HL-60 (cell line): ENCODE data around the gene RAB31.
A peak's percentile ranks its signal among the peaks of the same experiment; 100 is the strongest.

ENCODE experiments used
- DNase-seq, 2 experiments: peaks; one replicate each; pipeline ENCODE4 v3.0.0-alpha.2; 2010 to 2020; ENCODE audit warnings: low read depth in 1 of 2, low spot score in 1 of 2
- H3K27ac ChIP-seq: fragments of 250-450 bp; sonication (Bioruptor Pico); replicated peaks from 2 replicates; pipeline ENCODE4 v1.5.1; 2020; ENCODE audit warnings: mild to moderate bottlenecking, moderate library complexity
- H3K27me3 ChIP-seq: fragments of 250-450 bp; sonication (Bioruptor Pico); 2 replicates; pipeline ENCODE4 v1.5.1; 2021; ENCODE audit warnings: mild to moderate bottlenecking, moderate library complexity; ENCODE audit not compliant: insufficient read depth, poor library complexity, severe bottlenecking
- H3K4me3 ChIP-seq: replicated peaks from 2 replicates; pipeline ENCODE4 v1.5.1; 2011; ENCODE audit warnings: mild to moderate bottlenecking, control low read depth, low read length; ENCODE audit not compliant: insufficient read depth
- GABPA ChIP-seq: IDR thresholded peaks from 2 replicates; pipeline ENCODE4 v1.6.1; 2012; ENCODE audit warnings: low read depth
- POLR2AphosphoS5 ChIP-seq: IDR thresholded peaks from 2 replicates; pipeline ENCODE4 v1.6.1; 2012; ENCODE audit warnings: low read depth
- SPI1 ChIP-seq: IDR thresholded peaks from 2 replicates; pipeline ENCODE4 v1.6.1; 2012; ENCODE audit warnings: low read depth, mild to moderate bottlenecking, borderline replicate concordance
- TF ChIP-seq, protein P1 (sequence below): IDR thresholded peaks from 2 replicates; pipeline ENCODE4 v1.6.1; 2012; ENCODE audit warnings: low read depth; ENCODE audit not compliant: insufficient replicate concordance
- TF ChIP-seq, protein P2 (sequence below): IDR thresholded peaks from one replicate; pipeline ENCODE4 v1.5.1; 2011; ENCODE audit warnings: low read length, control low read depth, inconsistent platforms; ENCODE audit not compliant: insufficient read depth

The RAB31 gene

DNA sequence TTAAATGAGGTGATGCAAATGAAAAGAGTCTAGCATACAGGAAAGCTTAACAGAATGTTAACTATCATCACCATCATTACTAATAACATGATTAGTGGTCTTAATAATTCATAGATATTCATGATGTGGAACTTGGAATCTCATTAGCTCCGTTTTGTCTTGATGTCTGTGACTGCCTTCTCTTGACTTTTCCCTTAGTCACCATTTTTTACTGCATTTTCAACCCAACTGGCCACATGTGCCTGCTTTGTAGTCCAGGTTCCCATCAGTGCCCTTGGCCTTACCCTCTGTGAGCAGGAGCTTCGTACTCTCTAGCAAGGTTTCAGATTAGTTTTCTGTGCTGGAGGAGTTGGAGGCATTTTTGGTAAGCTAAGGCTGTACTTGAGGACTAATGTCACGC is 47.0 kb downstream of the RAB31 start:
- peak overlapping the region; percentile 69 for H3K27ac ChIP-seq
- no peak overlapping the region for H3K4me3 ChIP-seq
- TF ChIP-seq GABPA, result no peak
- TF ChIP-seq POLR2AphosphoS5, result no peak
- no peak for TF ChIP-seq SPI1
- TF ChIP-seq, protein P1, sequence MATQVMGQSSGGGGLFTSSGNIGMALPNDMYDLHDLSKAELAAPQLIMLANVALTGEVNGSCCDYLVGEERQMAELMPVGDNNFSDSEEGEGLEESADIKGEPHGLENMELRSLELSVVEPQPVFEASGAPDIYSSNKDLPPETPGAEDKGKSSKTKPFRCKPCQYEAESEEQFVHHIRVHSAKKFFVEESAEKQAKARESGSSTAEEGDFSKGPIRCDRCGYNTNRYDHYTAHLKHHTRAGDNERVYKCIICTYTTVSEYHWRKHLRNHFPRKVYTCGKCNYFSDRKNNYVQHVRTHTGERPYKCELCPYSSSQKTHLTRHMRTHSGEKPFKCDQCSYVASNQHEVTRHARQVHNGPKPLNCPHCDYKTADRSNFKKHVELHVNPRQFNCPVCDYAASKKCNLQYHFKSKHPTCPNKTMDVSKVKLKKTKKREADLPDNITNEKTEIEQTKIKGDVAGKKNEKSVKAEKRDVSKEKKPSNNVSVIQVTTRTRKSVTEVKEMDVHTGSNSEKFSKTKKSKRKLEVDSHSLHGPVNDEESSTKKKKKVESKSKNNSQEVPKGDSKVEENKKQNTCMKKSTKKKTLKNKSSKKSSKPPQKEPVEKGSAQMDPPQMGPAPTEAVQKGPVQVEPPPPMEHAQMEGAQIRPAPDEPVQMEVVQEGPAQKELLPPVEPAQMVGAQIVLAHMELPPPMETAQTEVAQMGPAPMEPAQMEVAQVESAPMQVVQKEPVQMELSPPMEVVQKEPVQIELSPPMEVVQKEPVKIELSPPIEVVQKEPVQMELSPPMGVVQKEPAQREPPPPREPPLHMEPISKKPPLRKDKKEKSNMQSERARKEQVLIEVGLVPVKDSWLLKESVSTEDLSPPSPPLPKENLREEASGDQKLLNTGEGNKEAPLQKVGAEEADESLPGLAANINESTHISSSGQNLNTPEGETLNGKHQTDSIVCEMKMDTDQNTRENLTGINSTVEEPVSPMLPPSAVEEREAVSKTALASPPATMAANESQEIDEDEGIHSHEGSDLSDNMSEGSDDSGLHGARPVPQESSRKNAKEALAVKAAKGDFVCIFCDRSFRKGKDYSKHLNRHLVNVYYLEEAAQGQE, result no peak
- TF ChIP-seq, protein P2, sequence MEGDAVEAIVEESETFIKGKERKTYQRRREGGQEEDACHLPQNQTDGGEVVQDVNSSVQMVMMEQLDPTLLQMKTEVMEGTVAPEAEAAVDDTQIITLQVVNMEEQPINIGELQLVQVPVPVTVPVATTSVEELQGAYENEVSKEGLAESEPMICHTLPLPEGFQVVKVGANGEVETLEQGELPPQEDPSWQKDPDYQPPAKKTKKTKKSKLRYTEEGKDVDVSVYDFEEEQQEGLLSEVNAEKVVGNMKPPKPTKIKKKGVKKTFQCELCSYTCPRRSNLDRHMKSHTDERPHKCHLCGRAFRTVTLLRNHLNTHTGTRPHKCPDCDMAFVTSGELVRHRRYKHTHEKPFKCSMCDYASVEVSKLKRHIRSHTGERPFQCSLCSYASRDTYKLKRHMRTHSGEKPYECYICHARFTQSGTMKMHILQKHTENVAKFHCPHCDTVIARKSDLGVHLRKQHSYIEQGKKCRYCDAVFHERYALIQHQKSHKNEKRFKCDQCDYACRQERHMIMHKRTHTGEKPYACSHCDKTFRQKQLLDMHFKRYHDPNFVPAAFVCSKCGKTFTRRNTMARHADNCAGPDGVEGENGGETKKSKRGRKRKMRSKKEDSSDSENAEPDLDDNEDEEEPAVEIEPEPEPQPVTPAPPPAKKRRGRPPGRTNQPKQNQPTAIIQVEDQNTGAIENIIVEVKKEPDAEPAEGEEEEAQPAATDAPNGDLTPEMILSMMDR, result no peak
- DNase-seq, result no peak
- H3K27me3 ChIP-seq, result no peaks in the 10 kb centered on the region

DNA sequence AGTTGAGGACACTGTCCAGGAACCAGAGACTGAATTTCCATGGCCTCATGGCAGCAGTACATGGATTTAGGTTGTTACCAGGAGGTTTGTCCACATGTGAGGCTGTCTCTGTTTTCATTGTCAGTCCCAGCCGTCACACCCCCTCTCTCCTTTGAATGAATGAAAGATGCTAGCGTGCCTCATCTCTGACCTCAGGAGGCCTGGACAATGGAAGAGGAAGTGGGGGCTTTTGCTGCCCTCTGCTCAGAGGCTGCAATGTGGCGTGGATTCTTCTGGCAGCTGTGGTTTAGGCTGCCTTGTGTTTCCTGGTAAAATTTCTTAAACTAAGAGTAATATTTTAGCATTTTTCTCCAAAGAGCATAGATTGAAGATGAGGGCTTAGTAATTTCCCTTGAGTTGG is 47.5 kb downstream of the RAB31 start:
- Histone ChIP-seq H3K27me3 (no peaks in the 10 kb centered on the region), H3K4me3 (no peak overlapping the region), H3K27ac (peak overlapping the region; percentile 69)
- peak; percentile 86 to 93 for DNase-seq
- TF ChIP-seq, protein P1, result no peak
- TF ChIP-seq SPI1 (peak; percentile 98), POLR2AphosphoS5 (peak; percentile 96)

DNA sequence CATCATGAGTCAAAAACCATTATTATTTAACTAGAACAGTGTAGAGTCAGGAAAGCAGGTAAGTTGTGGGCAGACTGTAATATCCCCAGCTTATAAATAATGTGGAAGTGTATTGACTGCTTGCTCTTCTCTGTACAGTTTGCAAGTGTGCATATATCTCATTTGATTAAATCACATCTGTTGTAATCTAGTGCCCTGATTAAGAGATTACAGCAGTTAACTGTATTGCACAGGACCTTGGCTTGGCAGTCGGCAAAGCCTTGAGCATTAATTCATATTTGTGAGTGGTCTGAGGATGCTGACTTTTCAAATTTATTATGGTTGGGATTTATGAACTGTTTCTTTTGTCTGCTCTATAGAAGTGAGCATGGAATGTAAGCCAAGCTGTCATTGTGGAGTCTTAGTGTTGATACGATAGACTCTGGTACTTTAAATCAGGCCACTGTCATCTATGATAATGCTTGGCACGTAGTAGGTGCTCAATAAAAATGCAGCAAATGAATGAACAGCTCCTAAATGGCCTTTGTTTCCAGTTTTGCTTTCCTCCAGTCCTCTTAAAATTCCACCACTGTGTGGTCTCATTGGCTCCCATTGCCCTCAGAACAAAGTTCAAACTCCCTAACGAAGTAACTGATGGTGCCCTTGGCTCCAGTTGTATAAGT is 48.3 kb downstream of the RAB31 start:
- H3K27me3 ChIP-seq, result no peaks in the 10 kb centered on the region
- TF ChIP-seq SPI1, result no peak
- TF ChIP-seq, protein P2, result no peak
- no peak for TF ChIP-seq POLR2AphosphoS5
- H3K27ac ChIP-seq, result peak overlapping the region; percentile 69
- H3K4me3 ChIP-seq, result no peak overlapping the region
- DNase-seq, result no peak

DNA sequence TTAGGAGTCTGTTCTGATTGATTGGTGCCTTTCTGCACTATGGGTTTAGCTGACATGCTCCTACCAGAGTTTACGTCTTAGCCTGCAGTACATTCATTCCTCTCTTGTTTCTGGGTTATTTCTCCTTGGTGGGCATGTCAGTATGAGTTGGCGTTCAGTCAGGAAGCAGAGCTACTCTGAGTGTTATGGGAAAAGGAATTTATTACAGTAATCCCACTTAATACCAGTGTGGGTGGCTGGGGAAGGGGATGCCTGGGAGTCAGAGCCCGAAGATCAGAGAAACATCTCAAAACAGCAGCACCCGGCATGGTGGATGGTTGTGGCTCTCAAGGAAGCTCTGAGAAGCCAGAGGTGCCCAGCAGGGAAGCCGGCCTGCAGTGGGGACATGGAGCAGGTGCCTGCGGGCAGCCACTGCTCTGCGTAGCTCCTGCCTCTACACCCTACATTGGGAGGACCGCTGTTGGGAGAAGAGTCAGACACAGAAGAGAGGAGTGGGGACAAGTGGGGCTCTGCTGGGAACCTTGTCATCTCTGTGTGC is 48.9 kb downstream of the RAB31 start:
- no peak for DNase-seq
- H3K27me3 ChIP-seq, result no peaks in the 10 kb centered on the region
- TF ChIP-seq SPI1, result no peak
- TF ChIP-seq GABPA, result no peak
- TF ChIP-seq, protein P2, result no peak
- TF ChIP-seq, protein P1, result no peak
- TF ChIP-seq POLR2AphosphoS5, result no peak
- peak overlapping the region; percentile 69 for H3K27ac ChIP-seq
- H3K4me3 ChIP-seq, result no peak overlapping the region
